Osteoblast (primary cell): ENCODE results near the gene CHD6. TPM values are rescaled to one million over a fixed set of nuclear protein-coding genes. Genes with fewer than 3 reads are reported as not detected.

ENCODE experiments used
- DNase-seq: peaks from one replicate; pipeline ENCODE4 v3.0.0; 2011; ENCODE audit warnings: low spot score, mixed read lengths; ENCODE audit not compliant: insufficient read length; ENCODE audit errors: missing footprints
- H2AFZ ChIP-seq: 2 replicates; pipeline ENCODE4 v1.6.0; 2011; ENCODE audit warnings: mild to moderate bottlenecking, low read length
- H3K27ac ChIP-seq: 2 replicates; pipeline ENCODE4 v1.5.1; 2011; ENCODE audit warnings: mild to moderate bottlenecking, low read depth, low read length, moderate library complexity
- H3K27me3 ChIP-seq: 2 replicates; pipeline ENCODE4 v1.6.0; 2012; ENCODE audit warnings: mild to moderate bottlenecking, control low read depth, inconsistent platforms, low read length, moderate library complexity; ENCODE audit not compliant: insufficient read depth
- H3K36me3 ChIP-seq: 2 replicates; pipeline ENCODE4 v1.5.1; 2011; ENCODE audit warnings: mild to moderate bottlenecking, low read length, control low read depth, moderate library complexity; ENCODE audit not compliant: insufficient read depth
- H3K4me1 ChIP-seq: 2 replicates; pipeline ENCODE4 v1.5.1; 2011; ENCODE audit warnings: mild to moderate bottlenecking, low read length, control low read depth, moderate library complexity; ENCODE audit not compliant: insufficient read depth
- H3K4me2 ChIP-seq: 2 replicates; pipeline ENCODE4 v1.6.0; 2011; ENCODE audit warnings: mild to moderate bottlenecking, low read length; ENCODE audit not compliant: insufficient read depth
- H3K4me3 ChIP-seq: fragments of 200-600 bp; sonication (generic); 3 replicates; pipeline ENCODE4 v1.5.1; 2012; ENCODE audit warnings: mild to moderate bottlenecking, low read length, inconsistent platforms; ENCODE audit not compliant: insufficient read depth
- H3K79me2 ChIP-seq: 2 replicates; pipeline ENCODE4 v1.6.0; 2012; ENCODE audit warnings: mild to moderate bottlenecking, low read length, control low read depth, inconsistent platforms; ENCODE audit not compliant: insufficient read depth
- H3K9me3 ChIP-seq: 2 replicates; pipeline ENCODE4 v1.5.1; 2011; ENCODE audit warnings: low read depth, low read length, control low read depth
- H4K20me1 ChIP-seq: 2 replicates; pipeline ENCODE4 v1.6.0; 2012; ENCODE audit warnings: mild to moderate bottlenecking, low read length, control low read depth; ENCODE audit not compliant: insufficient read depth
- CTCF ChIP-seq: IDR thresholded peaks from 2 replicates; pipeline ENCODE4 v1.5.1; 2011; ENCODE audit warnings: mild to moderate bottlenecking, low read depth, low read length, moderate library complexity; ENCODE audit errors: extremely low read depth
- total RNA-seq: library from RNA; depleted of rRNA; stranded (reverse); fragments of >200 nt; gene quantifications from 2 replicates; pipeline ENCODE4 v1.2.3, GENCODE V29; 2012

The CHD6 gene
- total RNA-seq, 1 donor, result 32.2 TPM

GRCh38 chr20:41364967-41365765, 253.0 kb downstream of the CHD6 start:
- Histone ChIP-seq H3K4me2 (no peak overlapping the region), H2AFZ (no peak overlapping the region), H3K79me2 (no peaks in the 10 kb centered on the region), H3K27me3 (peaks cover 39% of the 10 kb centered on the region), H3K4me3 (no peak overlapping the region), H4K20me1 (no peaks in the 10 kb centered on the region), H3K4me1 (no peaks in the 10 kb centered on the region), H3K36me3 (no peaks in the 10 kb centered on the region), H3K9me3 (no peaks in the 10 kb centered on the region), H3K27ac (no peak overlapping the region)
- TF ChIP-seq CTCF, result no peak
- DNase-seq, result peak; percentile 74

GRCh38 chr20:41364236-41364855, 253.8 kb downstream of the CHD6 start:
- Histone ChIP-seq H3K4me1 (no peaks in the 10 kb centered on the region), H2AFZ (no peak overlapping the region), H4K20me1 (no peaks in the 10 kb centered on the region), H3K27me3 (peaks cover 39% of the 10 kb centered on the region), H3K9me3 (no peaks in the 10 kb centered on the region), H3K36me3 (no peaks in the 10 kb centered on the region), H3K4me2 (no peak overlapping the region), H3K27ac (no peak overlapping the region), H3K79me2 (no peaks in the 10 kb centered on the region), H3K4me3 (no peak overlapping the region)
- peak; percentile 87 for DNase-seq
- no peak for TF ChIP-seq CTCF

GRCh38 chr20:41363601-41364000, 254.6 kb downstream of the CHD6 start:
- H2AFZ ChIP-seq, result no peak overlapping the region
- H3K36me3 ChIP-seq, result no peaks in the 10 kb centered on the region
- no peak overlapping the region for H3K4me3 ChIP-seq
- no peaks in the 10 kb centered on the region for H3K9me3 ChIP-seq
- no peak overlapping the region for H3K4me2 ChIP-seq
- no peaks in the 10 kb centered on the region for H4K20me1 ChIP-seq
- no peaks in the 10 kb centered on the region for H3K4me1 ChIP-seq
- no peak for TF ChIP-seq CTCF
- H3K27ac ChIP-seq, result no peak overlapping the region
- H3K79me2 ChIP-seq, result no peaks in the 10 kb centered on the region
- peak; percentile 71 for DNase-seq
- H3K27me3 ChIP-seq, result peaks cover 35% of the 10 kb centered on the region

- Histone ChIP-seq H2AFZ (no peak overlapping the region), H4K20me1 (no peaks in the 10 kb centered on the region), H3K79me2 (no peaks in the 10 kb centered on the region), H3K4me1 (no peaks in the 10 kb centered on the region), H3K9me3 (no peaks in the 10 kb centered on the region), H3K36me3 (no peaks in the 10 kb centered on the region), H3K4me3 (no peak overlapping the region), H3K27ac (no peak overlapping the region), H3K27me3 (peaks cover 31% of the 10 kb centered on the region), H3K4me2 (no peak overlapping the region)
- TF ChIP-seq CTCF, result no peak
- peak; percentile 73 for DNase-seq
Observed at GRCh38 chr20:41362748-41363140, 255.4 kb downstream of the CHD6 start.
